Measurements from ENCODE around the gene ATP11A. TPM values are rescaled to one million over a fixed set of nuclear protein-coding genes. Genes with fewer than 3 reads are reported as not detected.

ATP11A gene
- total RNA-seq, 2 experiments from 2014 or later = 24.7 to 25.6 TPM

- Mint-ChIP-seq H3K4me1 (ENCODE audit: low read depth) (peaks cover 12% of the 10 kb centered on the region), H3K9me3 (no peaks in the 10 kb centered on the region), H3K27ac (no peak overlapping the region), H3K36me3 (ENCODE audit: low read depth) (peaks cover 6% of the 10 kb centered on the region), H3K4me3 (no peak overlapping the region), H3K27me3 (ENCODE audit: low read depth) (no peaks in the 10 kb centered on the region)
- no peak for DNase-seq
- CTCF ChIA-PET = no interaction called here
- intact Hi-C loops (cut with micrococcal nuclease) = no loop called here
These were observed 28.5 kb downstream of the ATP11A start for GRCh38 chr13:112718318-112718717.

DNA sequence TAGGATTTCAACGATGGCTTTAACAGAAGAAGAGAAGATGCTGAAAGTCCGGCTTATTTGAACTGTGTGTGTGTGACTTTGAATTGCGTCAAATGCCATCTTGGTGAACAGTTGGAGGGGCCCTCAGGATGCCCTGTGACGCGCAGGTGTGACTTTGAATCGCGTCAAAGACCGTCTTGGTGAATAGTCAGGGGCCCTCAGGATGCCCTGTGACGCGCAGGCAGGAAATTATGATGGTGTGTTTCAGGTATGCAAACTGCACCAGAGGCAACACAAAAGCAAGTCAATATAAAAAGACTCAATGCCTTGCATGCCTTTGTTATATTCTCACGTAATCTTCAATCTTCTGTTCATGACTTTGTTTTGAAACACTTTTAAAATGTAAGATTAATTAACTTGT, 29.2 kb downstream of the ATP11A start:
- peaks cover 17% of the 10 kb centered on the region for H3K4me1 Mint-ChIP-seq (ENCODE audit: low read depth)
- H3K4me3 Mint-ChIP-seq = no peak overlapping the region
- no peak for DNase-seq
- no peak overlapping the region for H3K27ac Mint-ChIP-seq
- no peaks in the 10 kb centered on the region for H3K9me3 Mint-ChIP-seq
- intact Hi-C loops (cut with micrococcal nuclease) = no loop called here
- peaks cover 6% of the 10 kb centered on the region for H3K36me3 Mint-ChIP-seq (ENCODE audit: low read depth)
- CTCF ChIA-PET = no interaction called here
- H3K27me3 Mint-ChIP-seq (ENCODE audit: low read depth) = no peaks in the 10 kb centered on the region

DNA sequence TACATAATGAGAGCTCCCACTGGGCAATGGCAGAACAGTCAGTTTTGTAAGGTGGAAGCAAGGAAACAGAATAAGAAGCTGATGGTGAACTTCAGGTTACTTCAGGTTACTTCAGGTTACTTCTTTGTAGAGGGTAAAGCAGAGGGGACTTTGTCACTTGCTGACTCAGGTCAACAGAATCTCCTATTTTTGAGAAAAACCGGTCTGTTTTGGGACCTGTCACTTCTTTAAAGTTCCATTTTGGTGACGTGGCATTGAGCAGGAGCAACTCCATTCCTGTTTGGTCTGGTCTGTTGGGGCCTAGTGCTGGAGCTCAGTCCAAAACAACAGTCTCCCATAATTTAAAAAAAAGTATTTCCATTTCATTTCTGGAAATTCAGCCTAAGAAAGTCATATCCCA, 29.7 kb downstream of the ATP11A start:
- Mint-ChIP-seq H3K27me3 (ENCODE audit: low read depth) (no peaks in the 10 kb centered on the region), H3K36me3 (ENCODE audit: low read depth) (peaks cover 6% of the 10 kb centered on the region), H3K27ac (no peak overlapping the region), H3K4me3 (no peak overlapping the region), H3K9me3 (no peaks in the 10 kb centered on the region), H3K4me1 (ENCODE audit: low read depth) (peaks cover 22% of the 10 kb centered on the region)
- CTCF ChIA-PET = no interaction called here
- intact Hi-C loops (cut with micrococcal nuclease) = no loop called here
- no peak for DNase-seq

DNA sequence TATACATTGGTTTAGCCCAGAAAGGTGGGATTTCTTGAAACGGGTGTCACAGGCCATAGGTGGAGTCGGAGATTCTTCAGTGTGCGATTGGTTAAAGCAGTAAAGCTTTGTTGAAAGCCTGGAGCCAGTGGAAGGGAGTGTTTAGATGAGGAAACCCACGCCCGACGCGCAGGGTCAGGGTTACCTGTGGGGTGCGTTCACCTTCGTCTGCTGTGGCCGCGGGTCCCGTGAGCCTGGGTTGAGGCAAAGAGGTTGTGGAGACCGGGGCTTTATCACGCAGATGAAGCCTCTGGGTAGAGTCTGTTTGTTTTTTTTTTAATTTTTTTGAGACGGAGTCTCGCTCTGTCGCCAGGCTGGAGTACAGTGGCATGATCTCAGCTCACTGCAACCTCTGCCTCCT, 30.4 kb downstream of the ATP11A start:
- Mint-ChIP-seq H3K36me3 (ENCODE audit: low read depth) (peaks cover 4% of the 10 kb centered on the region), H3K27ac (no peak overlapping the region), H3K27me3 (ENCODE audit: low read depth) (no peaks in the 10 kb centered on the region), H3K4me3 (no peak overlapping the region), H3K4me1 (ENCODE audit: low read depth) (peaks cover 23% of the 10 kb centered on the region), H3K9me3 (no peaks in the 10 kb centered on the region)
- CTCF ChIA-PET = no interaction called here
- intact Hi-C loops (cut with micrococcal nuclease) = no loop called here
- DNase-seq = no peak

GRCh38 chr13:112720814-112721197, 31.0 kb downstream of the ATP11A start:
- CTCF ChIA-PET = no interaction called here
- Mint-ChIP-seq H3K27me3 (ENCODE audit: low read depth) (no peaks in the 10 kb centered on the region), H3K27ac (no peak overlapping the region), H3K36me3 (ENCODE audit: low read depth) (peaks cover 4% of the 10 kb centered on the region), H3K4me3 (no peak overlapping the region), H3K4me1 (ENCODE audit: low read depth) (peaks cover 29% of the 10 kb centered on the region), H3K9me3 (no peaks in the 10 kb centered on the region)
- no peak for DNase-seq
- intact Hi-C loops (cut with micrococcal nuclease) = no loop called here

GRCh38 chr13:112721198-112722104, 31.6 kb downstream of the ATP11A start:
- H3K9me3 Mint-ChIP-seq = no peaks in the 10 kb centered on the region
- H3K27ac Mint-ChIP-seq = no peak overlapping the region
- no peak for DNase-seq
- no peaks in the 10 kb centered on the region for H3K27me3 Mint-ChIP-seq (ENCODE audit: low read depth)
- peaks cover 4% of the 10 kb centered on the region for H3K36me3 Mint-ChIP-seq (ENCODE audit: low read depth)
- peaks cover 35% of the 10 kb centered on the region for H3K4me1 Mint-ChIP-seq (ENCODE audit: low read depth)
- CTCF ChIA-PET = no interaction called here
- H3K4me3 Mint-ChIP-seq = no peak overlapping the region
- intact Hi-C loops (cut with micrococcal nuclease) = no loop called here

DNA sequence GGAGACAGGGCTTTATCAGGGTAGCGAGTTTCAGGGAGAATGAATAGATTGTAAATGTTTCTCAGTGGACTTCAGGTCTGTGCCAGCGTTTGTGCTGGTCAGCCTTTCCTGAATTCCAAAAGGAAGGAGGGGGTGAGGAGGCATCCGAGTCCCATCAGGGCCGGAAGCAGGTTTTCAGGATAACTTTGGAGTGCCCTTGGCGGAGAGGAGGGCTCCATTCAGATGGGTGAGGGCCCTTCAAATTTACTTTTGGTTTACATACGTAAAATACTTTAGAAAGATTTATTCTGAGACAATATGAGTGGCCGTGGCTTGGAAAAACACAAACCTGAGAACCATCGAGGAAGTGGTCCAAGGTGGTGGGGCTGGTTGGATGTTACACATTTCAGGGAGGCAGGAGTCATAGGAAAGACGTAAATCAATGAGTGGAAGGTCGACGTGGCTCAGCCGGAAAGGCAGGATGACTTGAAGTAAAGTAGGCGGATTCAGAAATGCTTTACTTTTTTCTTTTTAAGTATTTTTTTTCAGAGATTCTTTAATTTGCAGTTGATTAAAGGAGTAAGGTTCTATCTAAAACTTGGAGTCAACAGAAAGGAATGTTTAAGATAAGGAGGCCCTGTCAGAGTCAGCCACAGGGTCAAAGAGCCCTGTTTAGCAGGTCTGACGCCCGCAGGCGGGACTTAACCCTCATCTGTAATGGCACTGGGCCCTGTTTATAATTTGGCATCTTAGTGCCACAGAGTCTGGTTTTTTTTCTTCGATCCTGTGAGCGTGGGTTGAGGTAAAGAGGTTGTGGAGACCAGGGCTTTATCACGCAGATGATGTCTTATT, 32.8 kb downstream of the ATP11A start:
- CTCF ChIA-PET = no interaction called here
- DNase-seq = no peak
- no peaks in the 10 kb centered on the region for H3K9me3 Mint-ChIP-seq
- H3K27me3 Mint-ChIP-seq (ENCODE audit: low read depth) = no peaks in the 10 kb centered on the region
- intact Hi-C loops (cut with micrococcal nuclease) = no loop called here
- H3K36me3 Mint-ChIP-seq (ENCODE audit: low read depth) = peaks cover 4% of the 10 kb centered on the region
- H3K4me1 Mint-ChIP-seq (ENCODE audit: low read depth) = peaks cover 38% of the 10 kb centered on the region
- H3K27ac Mint-ChIP-seq = no peak overlapping the region
- no peak overlapping the region for H3K4me3 Mint-ChIP-seq

DNA sequence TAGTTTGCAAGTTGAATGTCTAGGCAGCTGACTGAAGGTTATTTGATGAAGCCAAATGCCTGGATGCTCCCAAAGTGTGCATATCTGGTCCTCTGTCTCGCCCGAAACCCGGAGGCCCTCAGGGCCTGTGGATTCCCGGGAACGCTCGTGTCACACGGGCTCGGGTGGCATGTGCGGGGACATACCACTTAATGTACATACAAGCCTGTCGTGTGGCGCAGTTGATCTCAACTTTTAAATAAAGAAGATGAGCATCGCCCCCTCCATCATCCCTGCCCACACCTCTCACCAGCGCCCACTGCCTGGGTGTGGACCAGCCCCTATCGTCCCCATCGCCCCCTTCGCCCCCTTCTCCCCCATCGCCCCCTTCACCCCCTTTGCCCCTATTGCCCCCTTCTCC, 33.9 kb downstream of the ATP11A start:
- peaks cover 3% of the 10 kb centered on the region for H3K36me3 Mint-ChIP-seq (ENCODE audit: low read depth)
- no peak overlapping the region for H3K27ac Mint-ChIP-seq
- no peak for DNase-seq
- H3K4me1 Mint-ChIP-seq (ENCODE audit: low read depth) = peaks cover 38% of the 10 kb centered on the region
- H3K9me3 Mint-ChIP-seq = no peaks in the 10 kb centered on the region
- intact Hi-C loops (cut with micrococcal nuclease) = no loop called here
- H3K4me3 Mint-ChIP-seq = no peak overlapping the region
- CTCF ChIA-PET = no interaction called here
- H3K27me3 Mint-ChIP-seq (ENCODE audit: low read depth) = no peaks in the 10 kb centered on the region

GRCh38 chr13:112724788-112725345, 35.0 kb downstream of the ATP11A start:
- Mint-ChIP-seq H3K4me1 (ENCODE audit: low read depth) (peaks cover 36% of the 10 kb centered on the region), H3K9me3 (no peaks in the 10 kb centered on the region), H3K27ac (no peak overlapping the region), H3K36me3 (ENCODE audit: low read depth) (no peaks in the 10 kb centered on the region), H3K4me3 (no peak overlapping the region), H3K27me3 (ENCODE audit: low read depth) (no peaks in the 10 kb centered on the region)
- intact Hi-C loops (cut with micrococcal nuclease) = no loop called here
- CTCF ChIA-PET = interaction anchor here (1.0 to 2.0 kb wide), 2 partner anchors 20 to 85 kb away, joined by 3 to 10 read pairs; no protein-coding TSS in a partner anchor
- DNase-seq = no peak

GRCh38 chr13:112725346-112726015, 35.6 kb downstream of the ATP11A start:
- Mint-ChIP-seq H3K36me3 (ENCODE audit: low read depth) (no peaks in the 10 kb centered on the region), H3K4me3 (no peak overlapping the region), H3K4me1 (ENCODE audit: low read depth) (peaks cover 36% of the 10 kb centered on the region), H3K27me3 (ENCODE audit: low read depth) (no peaks in the 10 kb centered on the region), H3K27ac (no peak overlapping the region), H3K9me3 (no peaks in the 10 kb centered on the region)
- CTCF ChIA-PET = interaction anchor here (1.0 to 2.0 kb wide), 3 partner anchors 14 to 85 kb away, joined by 3 to 10 read pairs (median 3); no protein-coding TSS in a partner anchor
- DNase-seq = peak; percentile 56
- intact Hi-C loops (cut with micrococcal nuclease) = no loop called here

GRCh38 chr13:112726016-112726767, 36.4 kb downstream of the ATP11A start:
- no peak overlapping the region for H3K27ac Mint-ChIP-seq
- H3K36me3 Mint-ChIP-seq (ENCODE audit: low read depth) = no peaks in the 10 kb centered on the region
- H3K9me3 Mint-ChIP-seq = no peaks in the 10 kb centered on the region
- no peaks in the 10 kb centered on the region for H3K27me3 Mint-ChIP-seq (ENCODE audit: low read depth)
- peaks cover 33% of the 10 kb centered on the region for H3K4me1 Mint-ChIP-seq (ENCODE audit: low read depth)
- DNase-seq = no peak
- CTCF ChIA-PET = interaction anchor here (1.0 to 2.0 kb wide), 4 partner anchors 14 to 147 kb away, joined by 3 to 10 read pairs (median 4); no protein-coding TSS in a partner anchor
- no peak overlapping the region for H3K4me3 Mint-ChIP-seq
- intact Hi-C loops (cut with micrococcal nuclease) = no loop called here
